Central memory CD8-positive, alpha-beta T cell (primary cell): ENCODE data around the gene NOTCH3.

Experiments used
- ATAC-seq: fragments of 150-1000 bp; cut with Tn5 transposase; replicated peaks from 2 replicates; pipeline ENCODE4 v1.10.0; 2022; ENCODE audit warnings: mild to moderate bottlenecking, moderate FRiP score, moderate number of reproducible peaks; ENCODE audit not compliant: poor library complexity, severe bottlenecking; ENCODE audit errors: extremely low read depth
- DNase-seq, 2 donors: peaks; one replicate each; pipeline ENCODE4 v3.0.0; 2021; ENCODE audit warnings: low spot score in 2 of 2
- H3K27ac Mint-ChIP-seq: one replicate; pipeline ENCODE4 v1.8.0; 2022; ENCODE audit warnings: low read depth, mild to moderate bottlenecking, moderate library complexity, mixed read lengths
- H3K27me3 Mint-ChIP-seq: one replicate; pipeline ENCODE4 v1.8.0; 2022; ENCODE audit warnings: mixed read lengths
- H3K36me3 Mint-ChIP-seq: one replicate; pipeline ENCODE4 v1.8.0; 2022; ENCODE audit warnings: mild to moderate bottlenecking, moderate library complexity, mixed read lengths; ENCODE audit not compliant: insufficient read depth
- H3K4me1 Mint-ChIP-seq: one replicate; pipeline ENCODE4 v1.8.0; 2022; ENCODE audit warnings: mixed read lengths
- H3K4me3 Mint-ChIP-seq: one replicate; pipeline ENCODE4 v1.8.0; 2022; ENCODE audit warnings: mild to moderate bottlenecking, moderate library complexity, mixed read lengths
- H3K9me3 Mint-ChIP-seq: one replicate; pipeline ENCODE4 v1.8.0; 2022; ENCODE audit warnings: mixed read lengths

Gene NOTCH3

DNA sequence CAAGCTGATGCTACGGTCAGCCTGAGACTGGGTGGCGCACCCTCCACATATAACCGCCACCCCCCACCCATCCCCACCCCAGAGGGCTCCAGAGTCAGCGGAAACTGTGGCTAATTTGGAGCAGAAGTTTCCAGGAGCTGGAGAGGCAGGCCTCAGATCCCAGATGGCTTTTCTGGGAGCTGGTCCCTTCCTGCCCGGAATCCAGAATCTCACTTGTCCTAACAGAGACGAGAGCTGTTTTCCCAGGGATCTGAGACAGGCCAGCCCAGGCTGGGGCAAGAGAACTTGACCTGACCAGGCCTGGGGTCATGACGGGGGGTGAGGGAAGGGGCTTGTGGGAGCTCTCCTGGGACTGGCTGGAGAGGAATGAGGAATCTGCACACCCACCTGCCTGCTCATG, 25.0 kb upstream of the NOTCH3 start:
- Mint-ChIP-seq H3K4me1 (peaks cover 17% of the 10 kb centered on the region), H3K4me3 (no peak overlapping the region), H3K27me3 (peaks cover 57% of the 10 kb centered on the region), H3K36me3 (peaks cover 2% of the 10 kb centered on the region), H3K9me3 (no peaks in the 10 kb centered on the region), H3K27ac (no peak overlapping the region)
- DNase-seq: no peak
- ATAC-seq: no peak

DNA sequence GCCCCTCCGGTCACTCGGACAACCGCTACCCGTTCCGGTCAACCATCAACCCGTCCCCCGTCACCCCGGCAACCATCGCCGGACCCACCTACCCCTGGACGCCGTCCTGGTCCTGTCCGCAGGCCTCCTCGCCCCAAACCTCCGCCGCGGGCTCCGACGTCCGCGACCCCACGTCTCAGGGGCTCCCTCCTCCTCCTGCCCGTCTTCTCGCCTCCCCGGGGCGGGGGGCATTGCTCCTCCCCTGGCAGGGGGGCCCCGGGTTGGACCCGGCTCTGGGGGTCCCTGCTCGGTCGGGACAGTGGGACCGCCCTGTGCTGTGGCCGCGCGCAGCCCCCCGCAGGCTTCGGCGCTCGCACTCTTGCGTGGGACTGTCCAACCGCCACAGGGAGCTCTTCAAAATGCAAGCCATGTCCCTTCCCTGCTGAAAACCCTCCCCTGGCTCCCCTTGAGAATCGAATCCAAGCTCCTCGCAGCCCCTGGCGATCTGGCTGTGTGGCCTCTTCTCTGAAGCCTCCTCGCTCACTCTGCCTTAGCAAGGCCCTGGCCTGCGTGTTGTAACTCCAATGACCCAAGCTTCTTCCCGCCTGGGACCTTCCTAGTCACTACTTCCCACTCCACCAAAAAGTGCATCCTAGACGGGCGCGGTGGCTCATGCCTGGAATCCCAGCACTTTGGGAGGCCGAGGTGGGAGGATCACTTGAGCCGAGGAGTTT, 23.0 kb upstream of the NOTCH3 start:
- no peak overlapping the region for H3K27ac Mint-ChIP-seq
- ATAC-seq (no peak), DNase-seq (no peak)
- H3K4me1 Mint-ChIP-seq: peaks cover 17% of the 10 kb centered on the region
- peaks cover 2% of the 10 kb centered on the region for H3K36me3 Mint-ChIP-seq
- H3K4me3 Mint-ChIP-seq: peak overlapping the region; percentile 78
- peaks cover 63% of the 10 kb centered on the region for H3K27me3 Mint-ChIP-seq
- H3K9me3 Mint-ChIP-seq: no peaks in the 10 kb centered on the region

DNA sequence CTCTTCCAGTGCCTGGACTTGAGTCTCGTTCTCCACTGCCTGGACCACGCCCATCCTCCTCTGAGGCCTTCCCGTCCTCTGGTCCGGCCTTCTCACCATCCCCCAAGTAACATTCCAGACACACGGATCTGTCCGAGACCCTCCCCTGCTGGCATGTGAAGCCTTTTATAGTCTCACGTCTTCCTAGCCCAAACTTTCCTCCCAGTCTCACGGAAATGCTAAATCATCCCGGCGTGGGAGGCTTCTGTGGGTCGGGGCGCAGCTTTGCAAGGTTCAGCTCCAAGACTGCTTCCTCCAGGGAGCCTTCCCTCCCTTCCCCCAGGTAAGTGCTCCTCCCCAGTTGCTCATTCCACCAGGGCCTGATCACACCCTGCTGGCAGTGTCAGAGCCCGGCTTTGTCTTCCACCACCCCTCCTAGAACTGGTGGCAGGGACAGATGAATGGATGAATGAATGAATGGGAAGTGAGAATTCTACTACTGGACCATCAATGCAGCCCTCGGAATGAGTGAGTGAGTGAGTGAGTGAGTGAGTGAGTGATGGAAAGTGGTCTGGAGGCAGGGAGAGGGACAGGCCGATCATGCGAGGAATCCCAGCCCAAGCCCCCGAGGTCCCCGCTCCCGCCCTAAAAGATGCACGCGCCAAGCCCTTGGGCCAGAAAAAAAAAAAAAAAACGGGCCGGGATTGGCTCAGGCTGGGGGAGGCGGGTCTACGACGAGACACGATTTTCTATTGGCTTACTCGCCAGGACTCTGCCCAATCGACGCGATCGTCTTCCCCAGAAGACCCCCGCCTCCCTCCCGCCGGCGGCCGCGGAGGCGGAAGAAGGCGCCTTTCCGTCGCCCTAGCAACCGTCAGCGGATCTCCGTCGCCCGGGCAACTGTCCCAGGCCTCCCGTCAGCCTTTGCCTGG, 22.2 kb upstream of the NOTCH3 start:
- Mint-ChIP-seq H3K4me1 (peaks cover 17% of the 10 kb centered on the region), H3K4me3 (peak overlapping the region; percentile 78), H3K9me3 (no peaks in the 10 kb centered on the region), H3K36me3 (peaks cover 2% of the 10 kb centered on the region), H3K27ac (no peak overlapping the region), H3K27me3 (peaks cover 63% of the 10 kb centered on the region)
- peak; percentile 35 to 52 for DNase-seq
- peak; percentile 90 for ATAC-seq

DNA sequence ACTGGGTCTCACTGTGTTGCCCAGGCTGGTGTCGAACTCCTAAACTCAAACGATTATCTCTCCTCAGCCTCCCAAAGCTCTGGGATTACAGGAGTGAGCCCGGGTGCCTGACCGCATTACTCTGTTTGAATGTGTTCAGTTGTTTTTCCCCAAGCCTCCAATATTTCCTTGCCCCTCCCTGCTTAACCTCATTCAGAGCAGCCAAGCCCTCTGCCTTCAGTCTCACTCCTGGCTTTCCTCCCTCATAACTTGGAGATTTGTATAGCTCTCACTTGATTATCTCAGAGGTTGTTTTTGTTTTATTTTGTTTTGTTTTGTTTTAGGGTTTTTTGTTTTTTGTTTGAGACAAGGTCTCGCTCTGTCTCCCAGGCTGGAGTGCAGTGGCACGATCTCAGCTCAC, 20.0 kb upstream of the NOTCH3 start:
- H3K36me3 Mint-ChIP-seq: peaks cover 2% of the 10 kb centered on the region
- H3K27me3 Mint-ChIP-seq: peaks cover 53% of the 10 kb centered on the region
- no peak overlapping the region for H3K27ac Mint-ChIP-seq
- peaks cover 17% of the 10 kb centered on the region for H3K4me1 Mint-ChIP-seq
- no peaks in the 10 kb centered on the region for H3K9me3 Mint-ChIP-seq
- H3K4me3 Mint-ChIP-seq: no peak overlapping the region
- no peak for DNase-seq
- no peak for ATAC-seq

DNA sequence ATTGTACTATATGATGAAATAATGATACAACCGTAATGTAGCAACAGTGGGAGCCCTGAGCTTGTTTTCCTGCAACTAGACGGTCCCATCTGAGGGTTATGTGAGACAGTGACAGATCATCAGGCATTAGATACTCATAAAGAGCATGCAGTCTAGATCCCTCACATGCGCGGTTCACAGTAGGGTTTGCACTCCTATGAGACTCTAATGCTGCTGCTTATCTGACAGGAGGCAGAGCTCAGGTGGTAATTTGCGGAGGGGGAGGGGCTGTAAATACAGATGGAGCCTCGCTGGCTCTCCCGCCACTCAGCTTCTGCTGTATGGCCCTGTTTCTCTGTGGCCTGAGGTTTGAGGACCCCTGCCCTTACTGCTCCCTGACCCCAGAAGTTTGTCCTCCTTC, 17.7 kb upstream of the NOTCH3 start:
- ATAC-seq (no peak), DNase-seq (no peak)
- Mint-ChIP-seq H3K36me3 (peaks cover 1% of the 10 kb centered on the region), H3K27ac (no peak overlapping the region), H3K4me3 (no peak overlapping the region), H3K4me1 (peaks cover 11% of the 10 kb centered on the region), H3K27me3 (peaks cover 43% of the 10 kb centered on the region), H3K9me3 (no peaks in the 10 kb centered on the region)

DNA sequence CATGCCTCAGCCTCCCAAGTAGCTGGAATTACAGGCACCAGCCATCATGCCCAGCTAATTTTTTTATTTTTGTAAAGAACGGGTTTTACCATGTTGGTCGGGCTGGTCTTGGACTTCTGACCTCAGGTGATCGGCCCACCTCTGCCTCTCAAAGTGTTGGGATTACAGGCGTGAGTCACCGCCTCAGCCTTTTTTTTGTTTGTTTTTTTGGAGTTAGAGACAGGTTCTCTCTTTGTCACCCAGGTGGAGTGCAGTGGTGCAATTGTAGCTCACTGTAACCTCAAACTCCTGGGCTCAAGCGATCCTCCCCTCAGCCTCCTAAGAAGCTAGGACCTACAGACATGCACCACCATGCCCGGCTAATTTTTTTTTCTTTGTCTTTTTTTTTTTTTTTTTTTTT, 15.6 kb upstream of the NOTCH3 start:
- Mint-ChIP-seq H3K4me1 (no peaks in the 10 kb centered on the region), H3K36me3 (peaks cover 1% of the 10 kb centered on the region), H3K27me3 (peaks cover 21% of the 10 kb centered on the region), H3K27ac (no peak overlapping the region), H3K9me3 (no peaks in the 10 kb centered on the region), H3K4me3 (no peak overlapping the region)
- no peak for DNase-seq
- no peak for ATAC-seq

DNA sequence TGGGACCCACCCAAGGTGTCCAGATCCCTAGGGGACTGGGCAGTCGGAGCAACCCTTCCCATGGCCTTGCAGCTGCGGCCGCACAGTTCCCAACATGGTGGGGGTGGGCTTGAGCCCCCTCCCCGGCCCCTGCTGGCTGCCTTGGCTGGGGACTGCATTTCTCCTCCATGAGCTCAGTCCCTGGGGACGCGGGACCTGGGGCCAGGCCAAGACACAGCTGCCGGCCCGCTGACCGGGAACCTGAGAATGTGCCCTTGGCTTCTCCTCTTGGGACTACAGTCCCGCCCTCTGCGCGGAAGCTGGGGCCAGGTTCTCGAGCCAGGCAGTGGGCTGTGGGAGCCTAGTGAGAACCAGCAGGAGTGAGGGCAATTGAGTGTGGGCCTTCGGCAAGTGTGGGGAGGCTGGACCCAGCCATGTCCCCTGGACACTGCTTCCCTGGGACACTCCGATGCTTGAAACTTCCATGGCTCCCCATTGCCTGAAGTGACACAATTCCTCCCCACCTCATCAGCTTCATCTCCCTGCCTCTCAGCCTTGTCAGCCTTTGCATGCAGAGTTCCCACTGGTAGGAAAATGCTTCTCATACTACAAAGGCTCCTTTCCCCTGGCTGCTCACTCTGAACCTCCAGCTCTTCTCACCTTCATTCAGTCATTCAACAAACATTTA, 13.1 kb upstream of the NOTCH3 start:
- Mint-ChIP-seq H3K4me1 (no peaks in the 10 kb centered on the region), H3K4me3 (no peak overlapping the region), H3K9me3 (no peaks in the 10 kb centered on the region), H3K27me3 (peaks cover 6% of the 10 kb centered on the region), H3K27ac (no peak overlapping the region), H3K36me3 (peaks cover 1% of the 10 kb centered on the region)
- no peak for ATAC-seq
- DNase-seq: no peak

DNA sequence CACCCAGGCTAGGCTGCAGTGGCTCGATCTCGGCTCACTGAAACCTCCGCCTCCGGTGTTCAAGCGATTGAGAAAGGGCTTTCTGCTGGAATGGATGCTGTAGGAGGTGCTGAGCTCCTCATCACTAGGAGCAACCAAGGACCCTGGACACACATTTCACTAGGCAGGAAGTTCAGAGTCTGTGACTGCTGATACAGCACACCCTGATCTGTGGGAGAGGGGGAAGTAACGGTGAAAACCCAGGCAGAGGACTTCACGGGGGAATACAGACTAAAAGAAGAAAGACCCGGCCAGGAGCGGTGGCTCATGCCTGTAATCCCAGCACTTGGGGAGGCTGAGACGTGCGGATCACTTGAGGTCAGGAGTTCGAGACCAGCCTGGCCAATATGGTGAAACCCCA, 11.9 kb upstream of the NOTCH3 start:
- peaks cover 11% of the 10 kb centered on the region for H3K27me3 Mint-ChIP-seq
- H3K27ac Mint-ChIP-seq: no peak overlapping the region
- no peaks in the 10 kb centered on the region for H3K4me1 Mint-ChIP-seq
- H3K36me3 Mint-ChIP-seq: peaks cover 1% of the 10 kb centered on the region
- ATAC-seq: no peak
- DNase-seq: no peak
- H3K4me3 Mint-ChIP-seq: no peak overlapping the region
- no peaks in the 10 kb centered on the region for H3K9me3 Mint-ChIP-seq

DNA sequence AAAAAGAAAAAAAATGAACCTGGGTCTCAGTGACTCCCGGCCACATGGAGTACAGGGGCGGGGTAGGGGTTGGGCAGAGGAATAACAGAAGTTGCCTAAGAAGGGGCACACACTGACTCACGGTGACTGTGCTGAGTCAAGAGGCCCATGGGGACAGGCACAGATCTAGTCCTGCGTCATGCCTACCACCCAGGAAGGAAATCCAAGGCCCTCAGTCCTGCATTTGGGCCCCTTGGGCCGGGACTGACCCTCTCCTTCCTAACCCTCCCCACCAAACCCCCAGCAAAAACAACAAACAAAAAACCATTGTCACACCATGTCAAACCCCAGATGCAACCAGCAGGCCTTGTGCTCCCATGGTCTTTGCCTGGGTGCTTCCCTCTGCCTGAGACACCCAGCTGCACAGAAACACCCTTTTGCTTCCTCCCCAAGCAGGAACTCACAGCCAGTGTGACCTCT, 9.6 kb upstream of the NOTCH3 start:
- peaks cover 30% of the 10 kb centered on the region for H3K27me3 Mint-ChIP-seq
- ATAC-seq: no peak

DNA sequence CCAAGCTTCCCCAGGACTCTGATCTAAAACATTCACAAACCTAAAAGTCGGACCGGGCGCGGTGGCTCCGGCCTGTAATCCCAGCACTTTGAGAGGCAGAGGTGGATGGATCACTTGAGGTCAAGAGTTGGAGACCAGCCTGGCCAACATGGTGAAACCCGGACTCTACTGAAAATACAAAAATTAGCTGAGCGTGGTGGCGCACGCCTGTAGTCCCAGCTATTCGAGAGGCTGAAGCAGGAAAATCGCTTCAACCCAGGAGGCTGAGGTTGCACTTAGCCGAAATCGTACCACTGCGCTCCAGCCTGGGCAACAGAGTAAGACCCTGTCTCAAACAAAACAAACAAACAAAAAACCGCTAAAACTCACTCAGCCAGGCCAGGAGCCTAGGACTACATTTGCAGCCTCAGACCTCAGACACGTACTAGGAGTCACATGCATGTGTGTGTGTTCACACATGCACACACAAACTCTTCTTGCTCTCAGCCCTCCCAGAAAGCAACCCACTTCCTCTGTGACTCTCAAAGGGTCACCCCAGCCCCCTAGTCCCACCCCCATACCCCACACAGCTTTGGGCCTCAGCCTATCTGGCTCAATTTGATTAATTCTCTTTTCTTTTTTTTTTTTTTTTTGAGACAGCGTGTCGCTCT, 704 bp upstream of the NOTCH3 start:
- Mint-ChIP-seq H3K27me3 (peaks cover 68% of the 10 kb centered on the region), H3K36me3 (peaks cover 3% of the 10 kb centered on the region), H3K9me3 (no peaks in the 10 kb centered on the region), H3K27ac (no peak overlapping the region), H3K4me3 (peak overlapping the region; percentile 25), H3K4me1 (peaks cover 8% of the 10 kb centered on the region)
- DNase-seq: no peak
- ATAC-seq: no peak

More for the DNA sequence above, 9.6 kb upstream of the NOTCH3 start:
- Mint-ChIP-seq H3K4me3 (no peak overlapping the region), H3K27ac (no peak overlapping the region), H3K9me3 (no peaks in the 10 kb centered on the region), H3K36me3 (peaks cover under 1% of the 10 kb centered on the region), H3K4me1 (no peaks in the 10 kb centered on the region)
- DNase-seq: no peak

DNA sequence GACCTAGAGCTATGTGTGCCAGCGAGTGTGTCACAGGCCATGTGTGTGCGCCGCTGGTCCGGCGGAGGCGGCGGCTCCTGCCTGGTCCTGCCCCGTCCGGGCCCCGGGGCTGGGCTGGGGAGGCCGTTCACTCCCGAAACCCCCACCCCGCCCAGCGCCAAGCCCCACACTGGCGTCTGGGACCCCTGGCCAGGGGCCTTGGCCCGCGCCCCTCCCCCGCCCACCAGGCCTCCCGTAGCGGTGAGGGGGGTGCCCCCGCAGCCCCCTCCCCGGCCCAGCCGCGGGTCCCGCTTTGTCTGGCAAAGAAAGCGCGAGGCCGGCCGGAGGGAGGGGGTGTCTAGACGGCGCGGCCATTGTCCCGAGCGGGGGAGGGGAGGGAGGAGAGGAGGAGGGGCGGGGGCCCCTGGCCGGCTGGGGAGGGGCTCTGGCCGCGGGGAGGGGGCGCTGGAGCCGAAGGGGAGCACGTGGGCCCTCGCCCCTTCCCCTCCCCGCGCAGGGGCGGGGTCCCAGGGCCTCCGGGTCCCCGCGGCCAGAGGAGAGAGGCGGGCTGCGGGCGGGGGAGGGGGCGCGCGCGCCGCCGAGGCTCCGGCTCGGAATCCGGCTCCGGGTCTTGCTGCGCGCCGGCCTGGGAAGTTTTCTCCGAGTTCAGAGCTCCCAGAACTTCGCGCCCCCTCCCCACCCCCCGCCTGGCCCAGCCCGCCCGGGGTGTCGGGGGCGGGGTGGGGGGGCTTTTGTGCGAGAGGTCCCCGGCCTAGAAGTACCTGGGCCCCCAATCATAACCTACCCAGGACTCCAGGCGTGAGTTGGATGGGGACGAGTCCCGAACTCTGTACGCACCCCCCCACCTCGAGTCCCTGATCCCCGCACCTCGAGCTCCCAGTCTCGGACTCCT, 888 bp downstream of the NOTCH3 start:
- Mint-ChIP-seq H3K9me3 (no peaks in the 10 kb centered on the region), H3K36me3 (peaks cover 3% of the 10 kb centered on the region), H3K4me1 (peaks cover 8% of the 10 kb centered on the region), H3K27me3 (peaks cover 67% of the 10 kb centered on the region), H3K4me3 (peak overlapping the region; percentile 49), H3K27ac (no peak overlapping the region)
- DNase-seq: no peak
- no peak for ATAC-seq
